Thyroid gland (tissue), 4 donors: ENCODE measurements around the gene NUAK1. TPM values are rescaled to one million over a fixed set of nuclear protein-coding genes. Genes with fewer than 3 reads are reported as not detected.

Experiments used
- DNase-seq, 2 donors: peaks; one replicate each; pipeline ENCODE4 v3.0.0-alpha.2; 2019
- H3K27ac ChIP-seq, 3 donors: fragments of 200-600 bp; sonication (generic); 1 replicate in 2 of 3; 2 replicates in 1 of 3; pipeline ENCODE4 v1.5.1; 2016 to 2019; ENCODE audit warnings: mild to moderate bottlenecking in 1 of 3, moderate library complexity in 1 of 3
- H3K27me3 ChIP-seq: fragments of 200-600 bp; sonication (generic); one replicate; pipeline ENCODE4 v1.5.1; 2019
- H3K36me3 ChIP-seq, 2 donors: fragments of 200-600 bp; sonication (generic); one replicate each; pipeline ENCODE4 v1.5.1; 2016 to 2019
- H3K4me1 ChIP-seq, 2 donors: fragments of 200-600 bp; sonication (generic); one replicate each; pipeline ENCODE4 v1.5.1; 2017 to 2019
- H3K4me3 ChIP-seq, 3 donors: fragments of 200-600 bp; sonication (generic); replicated peaks in 1 of 3; 1 replicate in 2 of 3; 2 replicates in 1 of 3; pipeline ENCODE4 v1.5.1; 2016; ENCODE audit warnings: mild to moderate bottlenecking in 1 of 3
- H3K9me3 ChIP-seq: fragments of 200-600 bp; sonication (generic); one replicate; pipeline ENCODE4 v1.5.1; 2017
- CTCF ChIP-seq, 6 experiments: fragments of 200-600 bp in 3 of 6; fragments of 450-650 bp in 3 of 6; sonication (generic) in 3 of 6; IDR thresholded peaks; one replicate each; pipeline ENCODE4 v1.5.1; 2016 to 2019; ENCODE audit warnings: antibody characterized with exemption in 6 of 6, mild to moderate bottlenecking in 2 of 6, inconsistent platforms in 1 of 6, moderate library complexity in 1 of 6
- POLR2A ChIP-seq, 2 donors: fragments of 450-650 bp; IDR thresholded peaks; one replicate each; pipeline ENCODE4 v1.6.1; 2017; ENCODE audit warnings: antibody characterized with exemption in 2 of 2, mild to moderate bottlenecking in 2 of 2, moderate library complexity in 1 of 2
- WGBS, 2 donors: methylation state at CpG; one replicate each; pipeline ENCODE4 v1.1.5; 2017; 5-methylcytosine and 5-hydroxymethylcytosine counted together
- intact Hi-C: fragments of 100-400 bp; cut with DNase I; formaldehyde crosslinking; loops from one replicate; pipeline ENCODE4 v1.15.1; 2023
- total RNA-seq, 4 donors: library from RNA; depleted of rRNA; stranded (reverse); fragments of >200 nt; gene quantifications; one replicate each; pipeline ENCODE4 v1.2.3, GENCODE V29; 2016

The NUAK1 gene
- total RNA-seq, 4 donors from 2014 or later, result 4.5 to 38.4 (median 10.6) TPM

- H3K27ac ChIP-seq, result no peak overlapping the region
- peaks cover 0 to 20% of the 10 kb centered on the region in 2 donors for H3K4me1 ChIP-seq
- intact Hi-C loops, result no loop called here
These were observed 31.2 kb downstream of the NUAK1 start for GRCh38 chr12:106107566-106107965.

GRCh38 chr12:106106892-106107291 is 31.9 kb downstream of the NUAK1 start:
- H3K36me3 ChIP-seq, result no peaks in the 10 kb centered on the region
- no peaks in the 10 kb centered on the region for H3K9me3 ChIP-seq
- intact Hi-C loops, result no loop called here
- no peak overlapping the region for H3K27ac ChIP-seq
- TF ChIP-seq POLR2A (IDR thresholded peaks at IDR 0.05) (no peak), CTCF (IDR thresholded peaks at IDR 0.05) (no peak)
- WGBS, 2 donors, result 68 to 78% methylated on average over 6 of the region's 6 CpGs
- peaks cover 0 to 20% of the 10 kb centered on the region in 2 donors for H3K4me1 ChIP-seq
- DNase-seq, result no peak
- no peak overlapping the region for H3K4me3 ChIP-seq
- no peaks in the 10 kb centered on the region for H3K27me3 ChIP-seq

More at GRCh38 chr12:106107566-106107965, 31.2 kb downstream of the NUAK1 start:
- Histone ChIP-seq H3K27me3 (no peaks in the 10 kb centered on the region), H3K9me3 (no peaks in the 10 kb centered on the region), H3K4me3 (no peak overlapping the region), H3K36me3 (no peaks in the 10 kb centered on the region)
- WGBS, 2 donors, result 67 to 78% methylated on average over 2 of the region's 2 CpGs
- DNase-seq, result no peak
- TF ChIP-seq CTCF (IDR thresholded peaks at IDR 0.05) (no peak), POLR2A (IDR thresholded peaks at IDR 0.05) (no peak)

GRCh38 chr12:106106061-106106566 is 32.6 kb downstream of the NUAK1 start:
- H3K9me3 ChIP-seq, result no peaks in the 10 kb centered on the region
- no peaks in the 10 kb centered on the region for H3K27me3 ChIP-seq
- H3K36me3 ChIP-seq, result no peaks in the 10 kb centered on the region
- peaks cover 0 to 20% of the 10 kb centered on the region in 2 donors for H3K4me1 ChIP-seq
- H3K27ac ChIP-seq, result no peak overlapping the region
- WGBS, 2 donors, result 77 to 82% methylated on average over 4 of the region's 4 CpGs
- intact Hi-C loops, result no loop called here
- no peak for TF ChIP-seq POLR2A (IDR thresholded peaks at IDR 0.05)
- no peak for TF ChIP-seq CTCF (IDR thresholded peaks at IDR 0.05)
- no peak for DNase-seq
- H3K4me3 ChIP-seq, result no peak overlapping the region

- Histone ChIP-seq H3K4me3 (no peak overlapping the region), H3K4me1 (peaks cover 2 to 4% of the 10 kb centered on the region in 2 donors), H3K9me3 (no peaks in the 10 kb centered on the region), H3K27me3 (no peaks in the 10 kb centered on the region), H3K27ac (no peak overlapping the region), H3K36me3 (no peaks in the 10 kb centered on the region)
- 85 to 86% methylated on average over 5 of the region's 5 CpGs for WGBS, 2 donors
- DNase-seq, result no peak
- TF ChIP-seq CTCF (IDR thresholded peaks at IDR 0.05) (no peak), POLR2A (IDR thresholded peaks at IDR 0.05) (no peak)
- intact Hi-C loops, result no loop called here
These were observed 37.0 kb downstream of the NUAK1 start for GRCh38 chr12:106101803-106102202.

- intact Hi-C loops, result no loop called here
- no peak for DNase-seq
- no peaks in the 10 kb centered on the region for H3K36me3 ChIP-seq
- no peaks in the 10 kb centered on the region for H3K9me3 ChIP-seq
- 90 to 92% methylated on average over 6 of the region's 6 CpGs for WGBS, 2 donors
- H3K4me1 ChIP-seq, result peaks cover 0 to 9% of the 10 kb centered on the region in 2 donors
- no peaks in the 10 kb centered on the region for H3K27me3 ChIP-seq
- no peak overlapping the region for H3K27ac ChIP-seq
- H3K4me3 ChIP-seq, result no peak overlapping the region
- TF ChIP-seq CTCF (IDR thresholded peaks at IDR 0.05), result no peak
- no peak for TF ChIP-seq POLR2A (IDR thresholded peaks at IDR 0.05)
These were observed 40.0 kb downstream of the NUAK1 start for GRCh38 chr12:106098691-106099200.
